Kidney epithelial cell (primary cell): ENCODE data around the gene FBLN5. TPM values are rescaled to one million over a fixed set of nuclear protein-coding genes. Genes with fewer than 3 reads are reported as not detected.
A peak's percentile ranks its signal among the peaks of the same experiment; 100 is the strongest.
"Not testable (repeated sequence)": the region's sequence is repeated elsewhere in the genome, so short reads cannot be mapped to it uniquely, and the experiment has no call there.

Experiments
- DNase-seq: peaks from one replicate; pipeline ENCODE4 v3.0.0-alpha.2; 2010; ENCODE audit warnings: low read depth
- H3K27me3 ChIP-seq: 2 replicates; pipeline ENCODE4 v1.6.0; 2011; ENCODE audit warnings: low read length; ENCODE audit not compliant: control insufficient read depth, insufficient read depth
- H3K36me3 ChIP-seq: 2 replicates; pipeline ENCODE4 v1.5.1; 2011; ENCODE audit warnings: low read length; ENCODE audit not compliant: control insufficient read depth, insufficient read depth
- H3K4me3 ChIP-seq: 2 replicates; pipeline ENCODE4 v1.5.1; 2011; ENCODE audit warnings: low read depth, mild to moderate bottlenecking, control low read depth, low read length
- total RNA-seq: library from RNA; depleted of rRNA; stranded (reverse); fragments of >200 nt; gene quantifications from 2 replicates; pipeline ENCODE4 v1.2.3, GENCODE V29; 2015
- TF ChIP-seq, protein P1 (sequence below): IDR thresholded peaks from 2 replicates; pipeline ENCODE4 v1.5.1; 2011; ENCODE audit warnings: mild to moderate bottlenecking, moderate library complexity, low read length, control low read depth, inconsistent platforms; ENCODE audit not compliant: insufficient read depth, poor library complexity, severe bottlenecking

FBLN5 gene
- total RNA-seq, 1 donor from 2014 or later = 4.8 TPM

DNA sequence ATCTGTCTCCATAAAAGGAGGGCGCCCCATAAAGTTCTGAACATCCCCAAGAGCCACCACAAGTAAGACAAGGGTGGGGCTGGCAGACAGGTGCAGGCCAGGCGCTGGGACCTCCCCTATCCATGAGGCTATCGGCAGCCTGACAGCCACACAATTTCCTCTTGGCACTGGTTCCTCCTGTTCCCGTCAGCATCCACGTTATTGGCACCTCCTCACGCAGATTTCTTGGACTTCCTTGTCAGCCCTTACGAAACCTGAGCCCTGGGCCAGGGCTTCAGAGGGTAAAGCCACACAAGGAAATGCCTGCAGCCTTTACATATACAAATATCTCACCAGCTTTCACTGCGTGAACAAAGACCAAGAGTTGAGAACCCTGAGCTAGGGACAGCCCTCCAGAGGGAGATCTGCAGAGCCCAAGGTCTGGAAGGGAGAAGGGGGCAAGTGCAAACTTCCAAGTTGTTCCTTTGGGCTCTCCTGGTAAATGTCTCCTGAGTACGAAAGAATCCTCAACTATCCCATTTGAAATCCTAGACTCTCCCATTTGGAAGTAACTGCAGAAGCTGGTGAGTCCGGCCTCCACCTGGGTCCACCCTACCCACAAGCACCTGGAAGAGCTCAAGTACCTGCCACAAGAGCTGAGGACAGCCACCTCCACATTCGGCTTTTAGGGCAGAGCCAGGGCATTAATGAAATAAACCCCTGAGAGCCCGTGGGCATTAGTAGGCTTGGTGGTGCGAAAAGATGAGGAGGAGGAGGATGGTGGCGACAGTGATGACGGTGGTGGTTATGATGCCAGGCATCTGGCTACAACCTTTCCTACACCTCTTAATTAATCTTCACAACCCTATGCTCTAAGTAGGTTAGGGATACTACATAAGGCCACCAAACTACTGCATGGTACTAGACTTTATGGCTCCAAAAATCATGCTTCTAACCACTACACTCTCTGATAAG, 74.7 kb downstream of the FBLN5 start:
- peak; percentile 43 for DNase-seq
- H3K4me3 ChIP-seq = no peak overlapping the region
- TF ChIP-seq, protein P1, sequence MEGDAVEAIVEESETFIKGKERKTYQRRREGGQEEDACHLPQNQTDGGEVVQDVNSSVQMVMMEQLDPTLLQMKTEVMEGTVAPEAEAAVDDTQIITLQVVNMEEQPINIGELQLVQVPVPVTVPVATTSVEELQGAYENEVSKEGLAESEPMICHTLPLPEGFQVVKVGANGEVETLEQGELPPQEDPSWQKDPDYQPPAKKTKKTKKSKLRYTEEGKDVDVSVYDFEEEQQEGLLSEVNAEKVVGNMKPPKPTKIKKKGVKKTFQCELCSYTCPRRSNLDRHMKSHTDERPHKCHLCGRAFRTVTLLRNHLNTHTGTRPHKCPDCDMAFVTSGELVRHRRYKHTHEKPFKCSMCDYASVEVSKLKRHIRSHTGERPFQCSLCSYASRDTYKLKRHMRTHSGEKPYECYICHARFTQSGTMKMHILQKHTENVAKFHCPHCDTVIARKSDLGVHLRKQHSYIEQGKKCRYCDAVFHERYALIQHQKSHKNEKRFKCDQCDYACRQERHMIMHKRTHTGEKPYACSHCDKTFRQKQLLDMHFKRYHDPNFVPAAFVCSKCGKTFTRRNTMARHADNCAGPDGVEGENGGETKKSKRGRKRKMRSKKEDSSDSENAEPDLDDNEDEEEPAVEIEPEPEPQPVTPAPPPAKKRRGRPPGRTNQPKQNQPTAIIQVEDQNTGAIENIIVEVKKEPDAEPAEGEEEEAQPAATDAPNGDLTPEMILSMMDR = no peak
- no peaks in the 10 kb centered on the region for H3K27me3 ChIP-seq
- H3K36me3 ChIP-seq = no peaks in the 10 kb centered on the region

DNA sequence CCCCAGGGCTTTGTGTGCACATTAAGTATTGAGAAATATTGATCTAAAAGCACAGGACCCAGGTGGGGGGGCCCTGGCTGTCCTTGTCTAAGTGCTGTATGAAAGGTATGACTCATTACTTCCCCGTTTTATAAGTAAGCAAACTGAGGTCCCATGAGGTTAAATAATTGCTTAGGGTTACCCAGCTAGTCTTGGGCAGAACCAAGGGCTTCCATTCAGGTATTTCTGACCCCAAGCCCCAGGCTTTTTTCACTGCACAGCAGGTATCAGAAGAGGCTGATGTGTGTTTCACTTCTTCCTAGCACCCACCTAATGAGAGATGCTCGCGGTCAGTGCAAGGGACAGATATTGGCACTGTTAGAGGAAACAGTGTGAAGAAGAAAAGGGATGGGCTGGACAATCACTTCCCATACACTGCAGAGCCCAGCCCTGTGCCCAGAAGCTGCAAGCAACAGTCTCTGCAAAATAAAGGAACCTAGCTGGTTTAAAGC, 75.4 kb downstream of the FBLN5 start:
- Histone ChIP-seq H3K36me3 (no peaks in the 10 kb centered on the region), H3K4me3 (no peak overlapping the region), H3K27me3 (no peaks in the 10 kb centered on the region)
- TF ChIP-seq, protein P1 = no peak
- no peak for DNase-seq

DNA sequence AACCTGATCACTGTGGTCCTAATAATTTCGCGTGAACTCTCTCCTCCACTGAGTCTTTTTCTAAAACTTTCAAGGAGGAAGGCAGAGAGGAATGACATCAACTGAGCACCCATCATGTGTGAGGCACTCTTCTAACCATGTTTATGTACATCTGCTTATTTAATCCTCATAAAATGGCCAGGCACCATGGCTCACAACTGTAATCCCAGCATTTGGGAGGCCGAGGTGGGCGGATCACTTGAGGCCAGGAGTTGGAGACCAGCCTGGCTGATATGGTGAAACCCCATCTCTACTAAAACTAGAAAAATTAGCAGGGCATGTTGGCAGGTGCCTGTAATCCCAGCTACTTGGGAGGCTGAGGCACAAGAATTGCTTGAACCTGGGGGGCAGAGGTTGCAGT, 76.1 kb downstream of the FBLN5 start:
- H3K27me3 ChIP-seq, H3K4me3 ChIP-seq, H3K36me3 ChIP-seq, DNase-seq: not testable (repeated sequence)

DNA sequence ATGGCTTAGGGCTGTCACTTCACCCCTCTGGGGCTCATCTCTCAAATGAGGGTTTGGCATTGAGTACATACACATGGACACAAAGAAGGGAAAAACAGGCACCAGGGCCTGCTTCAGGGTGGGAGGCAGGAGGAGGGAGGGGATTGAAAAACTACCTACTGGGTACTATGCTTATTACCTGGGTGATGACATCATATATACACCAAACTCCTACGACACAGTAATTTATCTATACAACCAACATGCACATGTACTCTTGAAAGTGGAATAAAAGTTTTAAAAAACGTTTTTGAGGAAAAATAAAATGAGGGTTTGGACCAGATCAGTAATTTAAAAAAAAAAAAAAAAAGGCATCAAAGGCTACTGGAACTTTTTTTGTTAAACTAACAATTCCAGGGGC, 76.6 kb downstream of the FBLN5 start:
- TF ChIP-seq, protein P1 = no peak
- no peaks in the 10 kb centered on the region for H3K27me3 ChIP-seq
- H3K36me3 ChIP-seq = no peaks in the 10 kb centered on the region
- DNase-seq = no peak
- no peak overlapping the region for H3K4me3 ChIP-seq

DNA sequence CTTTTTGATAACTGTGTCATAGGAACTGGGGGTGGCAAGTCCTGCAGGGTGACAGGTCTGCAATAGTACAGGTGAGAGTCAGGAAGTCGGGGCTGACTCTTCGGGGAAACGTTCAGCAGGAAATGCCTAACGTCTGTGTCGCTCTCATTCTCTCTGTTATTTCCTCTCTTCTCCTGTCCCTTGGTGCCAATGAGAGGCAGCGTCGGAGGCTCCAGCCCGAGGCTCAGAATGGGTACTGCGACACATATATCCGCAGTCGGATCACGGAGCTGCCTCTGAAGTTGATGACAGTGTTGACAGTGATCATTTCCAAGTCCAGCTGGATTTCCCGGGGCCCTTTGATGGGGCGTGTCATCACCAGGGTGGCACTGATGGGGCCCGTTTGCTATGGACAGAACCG, 77.5 kb downstream of the FBLN5 start:
- Histone ChIP-seq H3K4me3 (no peak overlapping the region), H3K36me3 (no peaks in the 10 kb centered on the region), H3K27me3 (no peaks in the 10 kb centered on the region)
- TF ChIP-seq, protein P1 = no peak
- DNase-seq = no peak

DNA sequence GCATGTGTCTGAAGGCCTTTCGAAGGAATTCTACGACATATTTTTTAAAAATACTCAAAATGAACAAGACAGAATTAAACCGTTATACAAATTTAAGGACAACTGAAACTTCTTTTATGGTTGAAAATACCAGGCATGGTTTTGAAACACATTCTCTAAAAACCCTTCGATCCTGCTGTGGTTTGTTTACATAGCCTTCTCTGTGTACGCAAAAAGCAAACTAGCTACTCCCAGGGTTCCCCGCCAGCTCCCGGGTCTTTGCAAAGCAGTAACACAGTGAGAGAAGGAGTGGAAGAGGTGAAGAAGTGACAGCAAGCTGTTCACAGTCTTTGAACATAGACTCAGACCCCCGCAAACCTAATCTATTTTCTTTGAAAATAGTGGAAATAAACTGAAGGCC, 77.9 kb downstream of the FBLN5 start:
- no peak overlapping the region for H3K4me3 ChIP-seq
- no peaks in the 10 kb centered on the region for H3K27me3 ChIP-seq
- no peaks in the 10 kb centered on the region for H3K36me3 ChIP-seq
- TF ChIP-seq, protein P1 = no peak
- no peak for DNase-seq
